HG02610 (cell line): ENCODE data around the gene ARHGAP24.
"Not testable (repeated sequence)": the region's sequence is repeated elsewhere in the genome, so short reads cannot be mapped to it uniquely, and the experiment has no call there.

Source experiments
- ATAC-seq: cut with Tn5 transposase; IDR thresholded peaks from one replicate; pipeline ENCODE4 v1.9.1; 2021; ENCODE audit warnings: mild to moderate bottlenecking, moderate library complexity; ENCODE audit not compliant: unreplicated experiment

Gene ARHGAP24

DNA sequence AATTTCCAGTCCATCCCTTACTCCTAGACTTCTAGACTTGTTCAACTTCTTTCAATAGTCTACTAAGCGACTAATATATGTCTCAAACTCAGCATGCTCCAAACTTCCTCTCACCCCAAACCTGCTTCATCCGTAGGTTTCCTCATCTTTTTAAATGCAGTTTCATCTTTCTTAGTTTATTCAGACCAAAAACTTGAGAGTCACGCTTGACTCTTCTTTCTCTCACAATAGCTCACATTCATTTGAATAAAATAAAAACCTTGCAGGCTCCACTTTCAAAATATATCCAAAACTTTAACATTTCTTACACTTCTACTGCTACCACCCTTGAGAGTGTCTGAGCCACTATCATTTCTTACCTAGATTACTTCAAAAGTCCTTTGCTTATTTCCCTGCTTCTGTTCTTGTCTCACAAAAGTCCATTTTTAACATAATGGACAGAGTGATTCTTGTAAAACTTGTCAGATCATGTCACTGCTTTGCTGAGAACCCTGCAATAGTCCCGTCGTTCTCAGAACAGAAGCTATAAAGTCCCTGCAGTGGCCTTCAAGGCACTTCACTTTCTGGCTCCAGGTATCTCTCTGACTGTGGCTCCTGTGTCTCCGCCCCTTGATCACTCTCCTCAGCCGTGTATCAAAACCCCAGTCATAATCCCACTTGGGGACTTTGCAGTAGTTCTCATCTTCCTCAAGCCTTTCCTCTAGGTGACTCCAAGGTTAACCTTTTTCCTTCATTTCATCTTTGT, 167.6 kb downstream of the ARHGAP24 start:
- peak; percentile 89 for ATAC-seq

GRCh38 chr4:85644061-85644460, 169.1 kb downstream of the ARHGAP24 start:
- no peak for ATAC-seq

- no peak for ATAC-seq
Measured at GRCh38 chr4:85650908-85651307, 176.0 kb downstream of the ARHGAP24 start.

DNA sequence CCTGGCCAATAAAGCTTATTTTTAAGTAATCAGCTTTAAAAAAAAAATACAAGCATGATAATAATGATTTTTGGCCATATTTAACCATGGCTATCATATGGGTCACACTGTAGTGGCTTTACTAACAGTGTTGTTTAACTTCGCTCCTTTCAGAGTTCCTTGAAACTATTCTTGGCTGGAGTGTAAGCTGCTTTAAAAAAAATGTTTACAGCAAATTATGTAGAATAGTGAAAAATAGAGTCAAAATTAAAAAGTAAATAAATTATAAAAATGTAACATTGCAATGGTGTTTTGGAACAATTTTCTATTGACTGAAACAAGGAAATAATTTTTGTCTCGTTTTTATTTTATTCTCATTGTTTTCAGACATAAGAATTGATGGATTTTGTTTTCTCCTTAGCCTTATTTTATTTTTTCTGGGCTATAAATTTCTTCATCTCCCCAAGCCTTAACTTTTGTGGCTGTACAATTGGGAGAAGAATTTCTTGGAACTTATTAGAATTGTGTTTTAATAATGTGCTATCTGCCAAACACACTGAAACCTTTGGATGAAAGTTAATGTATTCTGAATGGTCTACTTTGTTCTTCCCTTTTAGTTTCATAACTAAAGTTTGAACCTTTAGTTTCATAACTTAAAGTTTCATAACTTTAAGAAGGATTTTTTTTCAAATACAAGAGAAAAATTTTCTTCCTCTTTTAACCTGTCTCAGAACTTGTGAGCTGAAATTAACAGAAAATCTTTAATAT, 182.0 kb downstream of the ARHGAP24 start:
- no peak for ATAC-seq

DNA sequence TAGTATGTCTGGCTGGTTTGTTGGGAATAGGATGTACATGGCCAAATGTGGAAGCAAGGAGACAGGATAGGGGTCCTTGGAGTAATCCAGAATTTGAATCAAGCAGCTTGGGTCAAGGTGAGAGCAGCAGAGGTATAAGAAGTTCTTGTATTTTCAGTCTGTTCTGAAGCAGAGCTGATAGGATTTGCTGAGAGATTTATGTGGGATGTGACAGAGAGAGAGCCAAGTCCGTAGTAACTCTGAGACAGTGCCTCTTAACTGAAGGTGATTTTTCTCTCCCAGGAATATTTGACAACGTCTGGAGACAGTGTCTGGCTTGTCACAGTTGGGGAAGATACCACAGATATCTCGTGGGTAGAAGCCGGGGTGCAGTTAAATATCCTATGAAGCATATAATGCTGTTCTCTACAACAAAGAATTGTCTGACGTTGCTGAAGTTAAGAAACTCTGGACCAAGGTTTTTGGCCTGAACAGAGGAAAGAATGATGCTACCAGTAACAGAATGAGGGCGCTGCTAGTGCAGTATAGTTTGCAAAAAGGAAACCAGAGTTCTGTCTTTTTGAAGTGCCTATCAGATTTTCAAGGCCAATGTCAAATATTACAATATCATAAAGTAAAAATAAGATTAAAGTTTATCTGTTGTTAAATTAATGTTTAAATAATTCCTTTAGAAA, 184.0 kb downstream of the ARHGAP24 start:
- ATAC-seq: no peak

DNA sequence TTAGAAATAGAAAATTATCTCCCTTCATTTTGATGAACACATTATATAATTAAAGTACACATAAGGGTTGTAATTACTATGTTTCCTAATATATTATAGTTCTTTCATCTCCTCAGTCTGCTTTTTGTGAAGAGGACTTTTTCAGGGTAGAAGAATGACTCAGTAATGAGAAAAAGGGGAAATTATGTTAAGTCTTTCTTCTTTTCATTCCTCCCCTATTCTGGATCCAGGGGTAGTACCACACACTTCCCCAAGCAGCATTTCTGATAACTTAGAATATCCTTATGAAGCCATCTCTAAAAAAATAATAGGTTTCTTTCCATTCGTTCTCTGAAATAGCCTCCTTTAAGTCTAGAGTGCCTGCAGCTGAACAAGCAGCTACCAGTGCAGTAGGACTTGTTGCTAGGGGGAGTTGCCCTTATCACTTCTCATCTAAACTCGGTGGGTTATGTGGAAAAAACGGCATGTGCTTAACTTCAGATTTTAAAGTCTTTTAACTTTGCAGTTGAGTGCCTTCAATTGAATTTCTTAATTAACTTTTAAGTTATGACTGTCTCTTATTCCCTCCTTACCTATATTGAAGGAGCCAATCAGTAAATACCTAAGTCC, 184.8 kb downstream of the ARHGAP24 start:
- peak; percentile 49 for ATAC-seq

DNA sequence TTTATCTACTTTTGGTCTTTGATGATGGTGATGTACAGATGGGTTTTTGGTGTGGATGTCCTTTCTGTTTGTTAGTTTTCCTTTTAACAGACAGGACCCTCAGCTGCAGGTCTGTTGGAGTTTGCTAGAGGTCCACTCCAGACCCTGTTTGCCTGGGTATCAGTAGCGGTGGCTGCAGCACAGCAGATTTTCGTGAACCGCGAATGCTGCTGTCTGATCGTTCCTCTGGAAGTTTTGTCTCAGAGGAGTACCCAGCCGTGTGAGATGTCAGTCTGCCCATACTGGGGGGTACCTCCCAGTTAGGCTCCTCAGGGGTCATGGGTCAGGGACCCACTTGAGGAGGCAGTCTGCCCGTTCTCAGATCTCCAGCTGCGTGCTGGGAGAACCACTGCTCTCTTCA, 191.7 kb downstream of the ARHGAP24 start:
- ATAC-seq: not testable (repeated sequence)

DNA sequence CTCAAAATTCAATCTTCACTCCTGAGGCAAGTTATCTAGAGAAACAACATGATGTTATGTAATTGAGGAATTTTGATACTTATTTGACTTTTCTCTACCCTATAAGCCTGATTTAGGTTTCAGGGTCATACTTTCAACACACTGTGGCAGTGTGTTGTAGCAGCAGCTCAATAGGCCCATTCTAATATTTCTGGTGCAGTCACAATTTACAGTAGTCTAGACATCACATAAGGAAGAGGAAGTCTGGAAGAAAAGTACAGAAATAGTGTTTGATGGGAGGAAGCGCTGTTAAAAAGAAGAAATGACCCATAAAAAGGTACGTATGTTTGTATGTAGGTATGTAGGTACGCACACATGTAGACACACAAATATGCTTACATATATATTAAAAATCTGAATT, 194.3 kb downstream of the ARHGAP24 start:
- no peak for ATAC-seq

GRCh38 chr4:85669992-85670548, 195.1 kb downstream of the ARHGAP24 start:
- no peak for ATAC-seq

- ATAC-seq: no peak
Measured at GRCh38 chr4:85671120-85671519, 196.2 kb downstream of the ARHGAP24 start.

DNA sequence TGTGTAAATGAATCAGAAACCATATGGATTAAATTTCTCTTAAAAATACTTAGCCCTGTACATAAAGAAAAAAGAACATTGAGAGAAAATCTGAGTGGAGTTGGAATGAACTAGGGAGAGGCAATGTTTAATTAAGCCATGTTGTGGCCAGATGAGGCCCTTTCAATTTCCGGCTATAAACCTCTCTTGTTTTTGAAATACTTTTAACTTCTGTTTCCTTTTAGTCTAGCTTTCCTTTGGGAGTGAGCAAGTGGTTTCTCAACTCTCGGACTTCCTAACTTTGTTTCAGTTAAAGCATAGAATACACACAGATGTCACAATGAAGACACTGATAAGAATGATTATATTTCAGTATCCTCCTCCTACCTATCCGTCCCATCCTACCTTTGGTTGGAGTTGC, 197.2 kb downstream of the ARHGAP24 start:
- no peak for ATAC-seq

- ATAC-seq: peak; percentile 12
Measured at GRCh38 chr4:85672959-85673358, 198.0 kb downstream of the ARHGAP24 start.

GRCh38 chr4:85673540-85673939, 198.6 kb downstream of the ARHGAP24 start:
- peak; percentile 83 for ATAC-seq

GRCh38 chr4:85675076-85676049, 200.4 kb downstream of the ARHGAP24 start:
- no peak for ATAC-seq

- no peak for ATAC-seq
Measured at GRCh38 chr4:85676050-85676425, 201.1 kb downstream of the ARHGAP24 start.

- ATAC-seq: no peak
Measured at GRCh38 chr4:85676850-85677590, 202.1 kb downstream of the ARHGAP24 start.

- peak; percentile 61 for ATAC-seq
Measured at GRCh38 chr4:85681221-85681657, 206.3 kb downstream of the ARHGAP24 start.

DNA sequence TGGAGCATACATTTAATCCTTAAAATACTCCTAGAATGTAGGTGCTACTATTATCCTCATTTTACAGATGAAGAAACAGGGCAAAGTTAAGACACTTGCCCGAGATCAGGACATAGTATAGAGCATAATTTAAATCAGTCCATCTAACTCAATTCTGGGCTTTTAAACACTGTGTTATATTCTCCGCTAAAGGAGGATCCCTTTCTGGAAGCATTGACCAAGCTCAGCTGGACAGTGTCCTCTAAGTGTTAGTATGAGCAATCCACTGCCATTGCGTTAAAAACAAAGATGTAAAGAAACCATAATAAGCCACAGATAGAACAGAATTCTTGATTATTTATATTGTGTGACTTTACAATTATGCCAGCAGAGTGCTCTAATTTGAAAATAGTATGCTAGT, 207.0 kb downstream of the ARHGAP24 start:
- ATAC-seq: no peak

GRCh38 chr4:85682391-85682790, 207.4 kb downstream of the ARHGAP24 start:
- ATAC-seq: no peak
